ENCODE results near the gene RTL5.

DNA sequence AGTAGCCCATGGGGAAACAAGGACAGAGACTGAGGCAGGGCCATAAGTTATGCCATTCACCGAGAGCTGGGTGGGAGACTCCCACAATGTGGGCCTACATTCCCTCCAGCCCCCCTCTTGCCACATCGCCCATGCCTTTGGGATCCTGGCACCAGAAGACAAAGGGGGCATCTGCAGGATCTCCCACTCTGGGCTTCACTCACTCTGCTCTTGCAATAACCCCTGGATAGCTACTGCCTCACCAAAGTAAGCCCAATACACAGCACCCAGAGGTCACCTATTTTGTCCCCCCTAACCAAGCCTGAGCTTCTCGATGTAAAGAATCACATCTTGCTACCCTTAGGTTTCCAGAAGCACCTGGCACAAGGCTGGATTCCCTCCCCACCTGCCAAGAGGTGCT is 741 bp upstream of the RTL5 start:
- TF ChIP-seq, protein P1, sequence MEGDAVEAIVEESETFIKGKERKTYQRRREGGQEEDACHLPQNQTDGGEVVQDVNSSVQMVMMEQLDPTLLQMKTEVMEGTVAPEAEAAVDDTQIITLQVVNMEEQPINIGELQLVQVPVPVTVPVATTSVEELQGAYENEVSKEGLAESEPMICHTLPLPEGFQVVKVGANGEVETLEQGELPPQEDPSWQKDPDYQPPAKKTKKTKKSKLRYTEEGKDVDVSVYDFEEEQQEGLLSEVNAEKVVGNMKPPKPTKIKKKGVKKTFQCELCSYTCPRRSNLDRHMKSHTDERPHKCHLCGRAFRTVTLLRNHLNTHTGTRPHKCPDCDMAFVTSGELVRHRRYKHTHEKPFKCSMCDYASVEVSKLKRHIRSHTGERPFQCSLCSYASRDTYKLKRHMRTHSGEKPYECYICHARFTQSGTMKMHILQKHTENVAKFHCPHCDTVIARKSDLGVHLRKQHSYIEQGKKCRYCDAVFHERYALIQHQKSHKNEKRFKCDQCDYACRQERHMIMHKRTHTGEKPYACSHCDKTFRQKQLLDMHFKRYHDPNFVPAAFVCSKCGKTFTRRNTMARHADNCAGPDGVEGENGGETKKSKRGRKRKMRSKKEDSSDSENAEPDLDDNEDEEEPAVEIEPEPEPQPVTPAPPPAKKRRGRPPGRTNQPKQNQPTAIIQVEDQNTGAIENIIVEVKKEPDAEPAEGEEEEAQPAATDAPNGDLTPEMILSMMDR (IDR thresholded peaks at IDR 0.05) = no peak
- no peak for TF ChIP-seq POLR2AphosphoS5 (IDR thresholded peaks at IDR 0.05)
- TF ChIP-seq POLR2A (IDR thresholded peaks at IDR 0.05) = no peak
- TF ChIP-seq EP300 (IDR thresholded peaks at IDR 0.05) = no peak

Data from sigmoid colon (tissue), 4 donors.